ENCODE results near the gene KCNN1.

KCNN1 gene

DNA sequence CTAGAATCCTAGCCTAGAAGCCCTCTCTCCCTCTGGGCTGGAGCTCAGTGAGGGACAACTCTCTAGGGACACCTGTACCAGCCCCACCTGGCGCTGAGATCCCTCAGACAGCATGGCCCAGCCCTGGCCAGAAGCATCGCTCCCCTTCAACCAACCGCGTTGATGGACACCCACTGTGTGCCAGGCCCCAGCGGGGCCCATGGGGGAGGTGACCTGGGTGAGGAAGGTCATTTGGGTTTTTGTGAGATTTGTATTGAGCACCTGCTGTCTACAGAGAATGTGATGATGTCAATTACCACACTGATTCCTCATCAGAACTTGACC lies 31.9 kb downstream of the KCNN1 start:
- TF ChIP-seq CTCF (IDR thresholded peaks at IDR 0.05): no peak

GRCh38 chr19:17999684-18000479 lies 33.0 kb downstream of the KCNN1 start:
- TF ChIP-seq CTCF (IDR thresholded peaks at IDR 0.05): no peak

- no peak for TF ChIP-seq CTCF (IDR thresholded peaks at IDR 0.05)
These were observed 33.6 kb downstream of the KCNN1 start for GRCh38 chr19:18000480-18000914.

- TF ChIP-seq CTCF (IDR thresholded peaks at IDR 0.05): no peak
These were observed 34.2 kb downstream of the KCNN1 start for GRCh38 chr19:18000915-18001776.

GRCh38 chr19:18001777-18002345 lies 35.0 kb downstream of the KCNN1 start:
- TF ChIP-seq CTCF (IDR thresholded peaks at IDR 0.05): no peak

DNA sequence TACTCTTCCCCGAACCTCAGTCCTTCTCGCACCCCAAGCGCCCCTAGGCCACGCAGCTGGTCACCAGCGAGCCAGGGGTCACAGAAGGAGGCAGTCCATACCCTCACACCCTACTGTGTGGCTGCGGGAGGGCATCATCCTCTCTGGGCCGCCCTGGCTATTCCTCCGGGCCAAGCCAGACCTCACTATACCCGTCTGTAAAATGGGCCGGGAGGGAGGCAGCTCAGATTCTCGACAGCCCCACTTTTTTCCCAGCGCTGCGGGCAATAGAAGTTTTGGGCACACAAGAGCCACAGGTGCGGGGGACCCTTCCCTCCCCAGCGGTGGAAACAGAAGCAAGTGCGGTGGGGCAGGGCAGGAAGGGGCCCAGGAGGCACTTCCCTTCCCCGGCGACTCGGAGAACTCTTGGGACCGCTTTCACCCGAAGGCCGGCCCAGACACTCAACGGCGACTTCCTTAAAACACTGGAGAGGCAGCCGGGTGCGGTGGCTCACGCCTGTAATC lies 35.5 kb downstream of the KCNN1 start:
- TF ChIP-seq CTCF (IDR thresholded peaks at IDR 0.05): no peak

DNA sequence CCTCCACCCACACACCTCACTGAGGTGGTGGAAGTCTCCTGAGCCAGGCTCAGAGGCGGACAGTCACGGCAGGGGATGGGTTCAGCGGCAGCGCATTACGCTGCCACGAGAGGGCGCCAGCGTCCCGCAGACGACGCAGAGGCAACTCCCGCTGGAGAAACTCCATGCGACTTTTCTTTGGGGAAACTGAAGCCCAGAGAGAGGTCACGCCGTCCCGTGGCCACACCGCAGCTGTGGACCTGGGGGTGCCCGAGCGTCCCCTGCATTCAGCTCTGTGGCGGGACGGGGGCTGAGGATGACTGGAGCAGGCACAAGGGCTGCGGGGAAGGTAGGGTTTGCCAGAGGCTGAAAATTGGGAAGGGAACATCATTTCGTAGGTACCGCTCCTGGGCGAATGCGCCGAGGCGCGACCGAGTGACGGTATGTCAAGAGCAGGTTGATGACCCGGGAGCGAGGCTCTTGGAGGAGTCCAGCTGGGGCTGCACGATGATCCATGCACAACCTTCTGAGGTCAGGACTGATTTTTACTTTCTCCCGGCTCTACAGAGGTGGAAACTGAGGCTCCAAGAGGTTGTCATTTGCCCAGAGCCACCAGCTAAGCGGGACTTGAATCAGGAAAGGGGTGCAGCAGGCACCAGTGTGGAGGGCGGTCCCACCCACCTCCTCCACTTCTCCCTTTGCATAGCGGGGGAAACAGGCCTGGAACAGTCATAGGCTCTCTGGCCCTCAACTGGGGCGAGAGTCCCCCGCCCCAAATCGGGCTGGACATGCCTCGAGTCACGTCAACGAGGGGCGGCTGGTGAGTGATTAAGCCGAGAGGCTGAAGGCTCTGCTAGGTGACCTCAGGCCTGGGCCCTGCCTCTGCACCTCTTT lies 40.4 kb downstream of the KCNN1 start:
- peak; percentile 96 for TF ChIP-seq CTCF (IDR thresholded peaks at IDR 0.05)
